Measurements from ENCODE around the gene TUBGCP6. TPM values are rescaled to one million over a fixed set of nuclear protein-coding genes. Genes with fewer than 3 reads are reported as not detected.

The TUBGCP6 gene
- total RNA-seq, 2 donors from 2014 or later: 19.2 to 33.4 TPM

DNA sequence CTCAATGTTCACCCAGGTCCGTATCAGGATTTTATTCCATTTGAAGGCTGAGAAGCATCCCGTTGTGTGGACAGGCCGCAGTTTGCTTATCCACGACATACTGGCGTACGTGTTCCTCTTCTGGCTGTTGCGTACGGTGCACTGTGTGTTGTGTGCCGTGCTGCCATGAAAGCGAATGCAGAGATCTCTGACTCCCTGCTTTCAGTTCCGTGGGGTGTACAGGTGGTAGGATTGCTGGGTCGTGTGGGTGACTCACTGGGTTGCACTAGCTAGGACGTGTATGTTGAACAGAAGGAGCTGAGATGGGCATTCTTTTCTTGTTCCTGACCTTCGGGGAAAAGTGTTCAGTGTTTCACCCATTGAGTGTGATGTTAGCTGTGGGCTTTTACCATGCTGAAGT lies 33.7 kb downstream of the TUBGCP6 start:
- TF ChIP-seq, protein P1, sequence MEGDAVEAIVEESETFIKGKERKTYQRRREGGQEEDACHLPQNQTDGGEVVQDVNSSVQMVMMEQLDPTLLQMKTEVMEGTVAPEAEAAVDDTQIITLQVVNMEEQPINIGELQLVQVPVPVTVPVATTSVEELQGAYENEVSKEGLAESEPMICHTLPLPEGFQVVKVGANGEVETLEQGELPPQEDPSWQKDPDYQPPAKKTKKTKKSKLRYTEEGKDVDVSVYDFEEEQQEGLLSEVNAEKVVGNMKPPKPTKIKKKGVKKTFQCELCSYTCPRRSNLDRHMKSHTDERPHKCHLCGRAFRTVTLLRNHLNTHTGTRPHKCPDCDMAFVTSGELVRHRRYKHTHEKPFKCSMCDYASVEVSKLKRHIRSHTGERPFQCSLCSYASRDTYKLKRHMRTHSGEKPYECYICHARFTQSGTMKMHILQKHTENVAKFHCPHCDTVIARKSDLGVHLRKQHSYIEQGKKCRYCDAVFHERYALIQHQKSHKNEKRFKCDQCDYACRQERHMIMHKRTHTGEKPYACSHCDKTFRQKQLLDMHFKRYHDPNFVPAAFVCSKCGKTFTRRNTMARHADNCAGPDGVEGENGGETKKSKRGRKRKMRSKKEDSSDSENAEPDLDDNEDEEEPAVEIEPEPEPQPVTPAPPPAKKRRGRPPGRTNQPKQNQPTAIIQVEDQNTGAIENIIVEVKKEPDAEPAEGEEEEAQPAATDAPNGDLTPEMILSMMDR (IDR thresholded peaks at IDR 0.05): no peak
- Histone ChIP-seq H3K4me3 (no peak overlapping the region), H3K27me3 (no peaks in the 10 kb centered on the region), H3K9ac (ENCODE audit: low read depth in 2 of 2, low read length in 2 of 2) (no peak overlapping the region), H3K27ac (no peak overlapping the region), H3K4me1 (no peaks in the 10 kb centered on the region), H3K9me3 (no peaks in the 10 kb centered on the region), H3K36me3 (peaks cover 5% of the 10 kb centered on the region)
- no peak for DNase-seq
- intact Hi-C loops (cut with DNase I): no loop called here

DNA sequence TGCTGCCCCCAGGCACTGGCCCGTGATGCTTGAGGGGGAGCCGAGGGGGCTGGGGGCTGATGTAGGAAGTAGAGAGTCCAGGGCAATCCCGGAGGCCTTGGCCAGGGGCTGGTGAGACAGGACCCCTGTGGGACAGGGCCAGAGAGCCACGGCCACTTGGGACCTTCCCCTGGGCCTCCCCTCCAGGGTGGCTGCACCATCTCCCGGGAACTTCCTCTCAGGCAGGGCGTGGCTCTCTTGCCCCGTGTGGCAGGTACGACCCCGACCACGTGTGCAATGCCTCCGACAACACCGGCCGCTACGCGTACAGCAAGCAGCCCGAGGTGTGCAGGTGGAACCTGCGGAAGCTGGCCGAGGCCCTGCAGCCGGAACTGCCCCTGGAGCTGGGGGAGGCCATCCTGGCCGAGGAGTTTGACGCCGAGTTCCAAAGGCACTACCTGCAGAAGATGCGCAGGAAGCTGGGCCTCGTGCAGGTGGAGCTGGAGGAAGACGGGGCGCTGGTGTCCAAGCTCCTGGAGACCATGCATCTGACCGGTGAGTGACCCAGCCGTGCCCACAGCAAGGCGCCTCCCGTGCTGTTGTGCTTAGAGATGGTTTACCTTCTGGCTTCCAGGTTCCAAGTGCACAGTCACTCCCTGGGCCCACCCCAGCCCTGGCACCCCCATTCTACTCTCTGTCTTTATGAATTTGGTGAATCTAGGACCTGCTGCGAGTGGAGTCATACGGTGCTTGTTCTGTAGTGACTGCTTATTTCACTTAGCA lies 34.3 kb downstream of the TUBGCP6 start:
- no peaks in the 10 kb centered on the region for H3K9me3 ChIP-seq
- no peaks in the 10 kb centered on the region for H3K4me1 ChIP-seq
- H3K27ac ChIP-seq: no peak overlapping the region
- H3K9ac ChIP-seq (ENCODE audit: low read depth in 2 of 2, low read length in 2 of 2): no peak overlapping the region
- no peak for DNase-seq
- TF ChIP-seq, protein P1 (IDR thresholded peaks at IDR 0.05): no peak
- H3K27me3 ChIP-seq: no peaks in the 10 kb centered on the region
- intact Hi-C loops (cut with DNase I): no loop called here
- no peak overlapping the region for H3K4me3 ChIP-seq
- H3K36me3 ChIP-seq: peaks cover 5% of the 10 kb centered on the region

DNA sequence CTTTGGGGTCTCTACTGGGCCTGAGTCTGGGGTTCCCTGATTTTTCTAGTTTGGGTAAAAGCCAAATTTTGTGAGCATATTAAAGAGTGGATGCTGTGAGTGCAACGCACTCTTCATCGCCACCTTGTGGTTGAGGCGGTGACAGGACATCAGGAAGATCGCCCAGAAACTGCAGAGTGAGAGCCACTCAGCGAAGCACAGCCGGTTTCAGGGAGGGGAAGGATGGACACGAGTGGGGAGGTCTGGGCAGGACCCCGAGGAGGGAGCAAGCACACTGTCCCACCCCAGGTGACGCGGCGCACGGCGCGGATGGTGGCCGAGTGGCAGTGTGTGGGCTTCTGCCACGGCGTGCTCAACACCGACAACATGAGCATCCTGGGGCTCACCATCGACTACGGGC lies 34.9 kb downstream of the TUBGCP6 start:
- no peak overlapping the region for H3K9ac ChIP-seq (ENCODE audit: low read depth in 2 of 2, low read length in 2 of 2)
- TF ChIP-seq, protein P1 (IDR thresholded peaks at IDR 0.05): peak; percentile 73
- H3K27ac ChIP-seq: no peak overlapping the region
- no peaks in the 10 kb centered on the region for H3K4me1 ChIP-seq
- no peaks in the 10 kb centered on the region for H3K27me3 ChIP-seq
- H3K36me3 ChIP-seq: peaks cover 5% of the 10 kb centered on the region
- no peaks in the 10 kb centered on the region for H3K9me3 ChIP-seq
- DNase-seq: peak; percentile 70
- intact Hi-C loops (cut with DNase I): loop anchor here (2.0 kb wide), 1 partner anchor 59 kb away; no protein-coding TSS in a partner anchor
- H3K4me3 ChIP-seq: no peak overlapping the region

DNA sequence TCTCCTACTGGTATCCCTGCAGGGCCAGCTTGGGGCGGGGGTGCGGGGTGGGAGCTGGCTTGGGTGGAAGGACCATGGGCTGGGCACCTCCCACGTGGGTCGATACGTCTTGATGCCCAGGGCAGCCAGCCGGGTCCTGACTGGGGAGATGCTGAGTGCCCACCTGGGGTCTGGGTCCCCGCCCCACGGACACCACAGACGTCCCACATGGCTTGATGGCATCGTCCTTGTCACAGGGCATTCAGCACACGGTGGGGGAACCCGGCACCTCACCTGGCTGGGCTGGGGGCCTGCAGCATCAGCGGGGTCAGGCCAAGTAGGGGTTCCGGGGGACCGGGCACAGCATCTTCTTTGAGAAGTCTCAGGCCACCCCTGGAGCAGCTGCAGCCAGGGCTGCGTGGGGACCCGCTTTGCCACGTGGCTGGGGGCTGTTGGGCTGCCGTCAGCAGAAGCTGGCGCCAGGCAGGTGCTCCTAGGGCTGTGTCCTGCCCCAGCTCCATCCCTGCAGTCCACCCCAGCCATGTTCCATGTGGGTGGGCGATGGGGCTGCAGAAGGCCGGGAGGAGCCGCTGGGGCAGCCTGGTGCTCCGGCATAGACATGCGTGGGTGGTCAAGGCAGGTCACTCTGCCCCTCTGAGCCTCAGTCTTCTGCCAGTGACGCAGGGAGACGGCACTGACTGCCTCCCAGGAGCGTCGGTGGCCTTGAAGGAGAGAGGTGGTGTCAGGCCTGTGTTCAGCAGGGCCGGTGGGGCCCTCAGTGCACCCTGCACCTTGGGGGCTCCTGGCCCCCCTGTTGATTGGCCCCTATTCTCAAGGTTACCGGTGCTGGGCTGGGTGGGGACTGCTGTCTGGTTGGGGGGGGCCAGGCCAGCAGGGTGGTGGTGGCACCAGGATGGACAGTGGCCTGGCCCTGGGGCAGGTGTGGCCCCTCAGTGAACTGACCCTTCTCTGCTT lies 35.6 kb downstream of the TUBGCP6 start:
- no peaks in the 10 kb centered on the region for H3K4me1 ChIP-seq
- H3K9ac ChIP-seq (ENCODE audit: low read depth in 2 of 2, low read length in 2 of 2): no peak overlapping the region
- intact Hi-C loops (cut with DNase I): loop anchor here (2.0 kb wide), 1 partner anchor 58 kb away; no protein-coding TSS in a partner anchor
- no peak overlapping the region for H3K4me3 ChIP-seq
- no peaks in the 10 kb centered on the region for H3K27me3 ChIP-seq
- DNase-seq: no peak
- H3K27ac ChIP-seq: no peak overlapping the region
- H3K36me3 ChIP-seq: peaks cover 5% of the 10 kb centered on the region
- H3K9me3 ChIP-seq: no peaks in the 10 kb centered on the region
- TF ChIP-seq, protein P1 (IDR thresholded peaks at IDR 0.05): no peak

DNA sequence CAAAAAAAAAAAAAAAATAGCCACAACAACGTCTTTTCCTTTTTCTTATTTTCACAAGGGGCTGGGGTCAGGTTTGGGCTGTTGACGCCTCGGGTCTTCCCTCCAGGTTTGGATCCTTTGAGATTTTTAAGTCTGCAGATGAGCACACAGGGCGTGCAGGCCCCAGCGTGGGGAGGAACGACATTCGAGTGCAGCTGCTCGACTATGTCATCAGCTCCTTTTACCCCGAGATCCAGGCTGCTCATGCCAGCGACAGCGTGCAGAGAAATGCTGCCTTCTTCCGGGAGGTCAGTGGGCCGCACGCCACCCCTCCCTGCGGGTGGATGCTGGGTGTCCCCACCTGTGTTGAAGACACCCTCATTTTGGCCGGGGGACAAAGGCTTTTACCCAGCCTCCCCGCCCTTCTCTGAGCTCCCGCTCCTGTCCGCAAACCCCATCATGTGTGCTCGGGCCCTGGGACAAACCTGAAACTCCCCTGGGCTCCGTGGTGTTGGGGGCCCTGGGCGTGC lies 36.3 kb downstream of the TUBGCP6 start:
- no peak for DNase-seq
- H3K4me3 ChIP-seq: no peak overlapping the region
- no peak overlapping the region for H3K9ac ChIP-seq (ENCODE audit: low read depth in 2 of 2, low read length in 2 of 2)
- intact Hi-C loops (cut with DNase I): loop anchor here (2.0 kb wide), 1 partner anchor 58 kb away; no protein-coding TSS in a partner anchor
- TF ChIP-seq, protein P1 (IDR thresholded peaks at IDR 0.05): no peak
- H3K27ac ChIP-seq: no peak overlapping the region
- H3K27me3 ChIP-seq: no peaks in the 10 kb centered on the region
- no peaks in the 10 kb centered on the region for H3K4me1 ChIP-seq
- no peaks in the 10 kb centered on the region for H3K9me3 ChIP-seq
- peaks cover 5% of the 10 kb centered on the region for H3K36me3 ChIP-seq
